Prostate gland (tissue), 2 donors: ENCODE data around the gene NAV2. TPM values are rescaled to one million over a fixed set of nuclear protein-coding genes. Genes with fewer than 3 reads are reported as not detected.

ENCODE experiments used
- DNase-seq: peaks from one replicate; pipeline ENCODE4 v3.0.0-alpha.2; 2019; ENCODE audit warnings: low spot score
- H3K27ac ChIP-seq, 2 donors: fragments of 200-600 bp; sonication (generic); 2 replicates each; pipeline ENCODE4 v1.5.1; 2017 to 2019
- H3K27me3 ChIP-seq: fragments of 200-600 bp; sonication (generic); replicated peaks from 2 replicates; pipeline ENCODE4 v1.5.1; 2019; ENCODE audit not compliant: insufficient read depth
- H3K36me3 ChIP-seq, 2 donors: fragments of 200-600 bp; sonication (generic); 1 replicate in 1 of 2; 2 replicates in 1 of 2; pipeline versions ENCODE4 v1.5.1 to v1.8.1; 2017 to 2019
- H3K4me1 ChIP-seq: fragments of 200-600 bp; sonication (generic); replicated peaks from 2 replicates; pipeline ENCODE4 v1.5.1; 2019
- H3K4me3 ChIP-seq, 2 donors: fragments of 200-600 bp; sonication (generic); 2 replicates each; pipeline ENCODE4 v1.5.1; 2017 to 2019
- H3K9me3 ChIP-seq: fragments of 200-600 bp; sonication (generic); 2 replicates; pipeline ENCODE4 v1.5.1; 2017
- CTCF ChIP-seq, 4 experiments: fragments of 200-600 bp in 2 of 4; fragments of 450-650 bp in 2 of 4; sonication (generic) in 2 of 4; IDR thresholded peaks; 1 replicate in 3 of 4; 2 replicates in 1 of 4; pipeline ENCODE4 v1.5.1; 2016 to 2019; ENCODE audit warnings: antibody characterized with exemption in 4 of 4, mild to moderate bottlenecking in 2 of 4, moderate library complexity in 2 of 4
- POLR2A ChIP-seq: fragments of 450-650 bp; IDR thresholded peaks from one replicate; pipeline ENCODE4 v1.6.1; 2016; ENCODE audit warnings: antibody characterized with exemption, mild to moderate bottlenecking
- POLR2AphosphoS5 ChIP-seq: sonication (generic); formaldehyde crosslinking; IDR thresholded peaks from one replicate; pipeline ENCODE4 v1.6.1; 2017; ENCODE audit warnings: antibody characterized with exemption
- WGBS: methylation state at CpG from one replicate; pipeline ENCODE4 v1.1.5; 2018; 5-methylcytosine and 5-hydroxymethylcytosine counted together
- intact Hi-C: fragments of 100-400 bp; cut with DNase I; formaldehyde crosslinking; loops from one replicate; pipeline ENCODE4 v1.14.2; 2022
- total RNA-seq, 2 donors: library from RNA; depleted of rRNA; stranded (reverse); fragments of >200 nt; gene quantifications; one replicate each; pipeline ENCODE4 v1.1.0, GENCODE V29; 2016

The NAV2 gene
- total RNA-seq, 2 donors from 2014 or later = 17.1 to 26.6 TPM

GRCh38 chr11:19970944-19971343 lies 258.3 kb downstream of the NAV2 start:
- no peak for DNase-seq
- Histone ChIP-seq H3K27ac (no peak overlapping the region), H3K4me3 (no peak overlapping the region), H3K9me3 (no peaks in the 10 kb centered on the region), H3K4me1 (no peaks in the 10 kb centered on the region), H3K36me3 (no peaks in the 10 kb centered on the region), H3K27me3 (no peaks in the 10 kb centered on the region)
- TF ChIP-seq CTCF (IDR thresholded peaks at IDR 0.05) = no peak
- TF ChIP-seq POLR2AphosphoS5 = no peak
- no peak for TF ChIP-seq POLR2A
- 86% methylated on average over 4 of the region's 4 CpGs for WGBS
- intact Hi-C loops = no loop called here

GRCh38 chr11:19972091-19972490 lies 259.5 kb downstream of the NAV2 start:
- 76% methylated on average over 1 of the region's 2 CpGs for WGBS
- Histone ChIP-seq H3K4me3 (no peak overlapping the region), H3K36me3 (no peaks in the 10 kb centered on the region), H3K27me3 (no peaks in the 10 kb centered on the region), H3K9me3 (no peaks in the 10 kb centered on the region), H3K27ac (no peak overlapping the region), H3K4me1 (no peaks in the 10 kb centered on the region)
- DNase-seq = no peak
- TF ChIP-seq CTCF (IDR thresholded peaks at IDR 0.05) = no peak
- TF ChIP-seq POLR2AphosphoS5 = no peak
- no peak for TF ChIP-seq POLR2A
- intact Hi-C loops = no loop called here

- 80% methylated on average over 1 of the region's 1 CpG for WGBS
- H3K36me3 ChIP-seq = no peaks in the 10 kb centered on the region
- H3K4me3 ChIP-seq = no peak overlapping the region
- intact Hi-C loops = no loop called here
- H3K9me3 ChIP-seq = no peaks in the 10 kb centered on the region
- peaks cover 2% of the 10 kb centered on the region for H3K27me3 ChIP-seq
- H3K4me1 ChIP-seq = no peaks in the 10 kb centered on the region
- DNase-seq = no peak
- no peak overlapping the region for H3K27ac ChIP-seq
- no peak for TF ChIP-seq CTCF (IDR thresholded peaks at IDR 0.05)
- TF ChIP-seq POLR2AphosphoS5 = no peak
- no peak for TF ChIP-seq POLR2A
Observed at GRCh38 chr11:19972651-19973050, 260.0 kb downstream of the NAV2 start.

- Histone ChIP-seq H3K9me3 (no peaks in the 10 kb centered on the region), H3K27me3 (peaks cover 2% of the 10 kb centered on the region), H3K4me1 (no peaks in the 10 kb centered on the region), H3K27ac (no peak overlapping the region), H3K36me3 (no peaks in the 10 kb centered on the region), H3K4me3 (no peak overlapping the region)
- intact Hi-C loops = no loop called here
- DNase-seq = no peak
- no peak for TF ChIP-seq CTCF (IDR thresholded peaks at IDR 0.05)
- no peak for TF ChIP-seq POLR2A
- TF ChIP-seq POLR2AphosphoS5 = no peak
- WGBS = 99% methylated on average over 5 of the region's 5 CpGs
Observed at GRCh38 chr11:19973136-19973635, 260.5 kb downstream of the NAV2 start.

GRCh38 chr11:19974886-19975285 lies 262.2 kb downstream of the NAV2 start:
- Histone ChIP-seq H3K9me3 (no peaks in the 10 kb centered on the region), H3K27me3 (peaks cover 2% of the 10 kb centered on the region), H3K4me1 (no peaks in the 10 kb centered on the region), H3K27ac (no peak overlapping the region), H3K4me3 (no peak overlapping the region), H3K36me3 (no peaks in the 10 kb centered on the region)
- TF ChIP-seq POLR2AphosphoS5 = no peak
- no peak for TF ChIP-seq POLR2A
- DNase-seq = no peak
- intact Hi-C loops = no loop called here
- WGBS = 73% methylated on average over 4 of the region's 4 CpGs
